ENCODE measurements around the gene IPPK.
"Not testable (repeated sequence)": the region's sequence is repeated elsewhere in the genome, so short reads cannot be mapped to it uniquely, and the experiment has no call there.

The IPPK gene

DNA sequence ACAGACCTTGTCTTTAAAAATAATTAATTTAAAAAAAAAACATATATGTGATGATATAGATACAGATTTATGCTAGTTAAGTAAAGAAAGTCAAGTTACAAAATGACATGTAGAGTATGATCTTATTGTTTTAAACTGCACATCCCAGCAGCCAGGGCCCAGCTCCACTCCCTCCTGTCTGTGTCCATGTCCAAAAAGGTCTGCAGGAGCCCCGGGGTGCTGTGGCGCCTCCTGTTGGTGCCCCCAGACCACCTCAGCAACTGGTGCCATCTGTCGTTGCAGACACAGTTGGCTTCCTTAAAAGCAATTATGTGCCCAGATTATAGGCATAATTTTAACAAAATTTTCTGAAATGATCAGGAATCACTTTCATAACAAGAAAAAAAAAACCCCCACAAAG, 33.3 kb downstream of the IPPK start:
- DNase-seq: no peak

DNA sequence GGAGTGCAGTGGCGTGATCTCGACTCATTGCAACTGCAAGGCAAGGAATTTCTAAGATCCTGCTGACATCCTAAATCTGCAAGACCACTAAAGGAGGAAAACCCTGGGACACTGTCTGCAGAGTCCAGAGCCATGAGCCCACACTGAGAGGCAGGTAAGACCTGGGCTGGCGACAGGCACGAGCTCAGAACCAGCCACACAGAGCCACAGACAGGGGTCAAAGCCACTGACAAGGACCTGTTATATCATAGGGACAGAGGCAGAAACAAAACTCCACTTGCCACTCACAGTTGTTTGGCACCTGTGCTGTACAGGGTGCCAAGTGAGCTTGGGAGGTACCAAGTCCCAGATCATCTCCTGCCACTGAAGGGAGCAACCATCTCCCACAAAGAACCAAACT, 34.2 kb downstream of the IPPK start:
- no peak for DNase-seq

GRCh38 chr9:92634712-92635605, 35.0 kb downstream of the IPPK start:
- peak; percentile 49 for DNase-seq

GRCh38 chr9:92633614-92634278, 36.2 kb downstream of the IPPK start:
- DNase-seq: no peak

DNA sequence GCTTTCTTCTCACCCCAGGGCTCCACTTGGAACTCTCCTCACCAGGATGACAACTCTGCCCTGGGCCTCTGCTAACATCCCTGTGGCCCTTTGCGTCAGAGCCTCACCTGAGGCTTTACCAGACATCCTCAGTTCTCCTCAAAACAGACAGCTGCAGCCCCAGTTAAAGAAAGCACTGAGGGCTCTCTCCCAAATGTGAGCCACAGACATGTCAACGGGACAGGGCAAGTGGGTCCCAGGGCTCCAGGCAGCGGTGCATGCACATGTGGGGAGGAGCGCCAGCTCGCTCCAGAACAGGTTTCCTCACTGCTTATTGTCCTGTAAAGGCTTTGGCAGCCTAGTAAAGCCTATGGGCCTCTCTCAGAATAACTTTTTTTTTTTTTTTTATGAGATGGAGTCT, 37.3 kb downstream of the IPPK start:
- no peak for DNase-seq

DNA sequence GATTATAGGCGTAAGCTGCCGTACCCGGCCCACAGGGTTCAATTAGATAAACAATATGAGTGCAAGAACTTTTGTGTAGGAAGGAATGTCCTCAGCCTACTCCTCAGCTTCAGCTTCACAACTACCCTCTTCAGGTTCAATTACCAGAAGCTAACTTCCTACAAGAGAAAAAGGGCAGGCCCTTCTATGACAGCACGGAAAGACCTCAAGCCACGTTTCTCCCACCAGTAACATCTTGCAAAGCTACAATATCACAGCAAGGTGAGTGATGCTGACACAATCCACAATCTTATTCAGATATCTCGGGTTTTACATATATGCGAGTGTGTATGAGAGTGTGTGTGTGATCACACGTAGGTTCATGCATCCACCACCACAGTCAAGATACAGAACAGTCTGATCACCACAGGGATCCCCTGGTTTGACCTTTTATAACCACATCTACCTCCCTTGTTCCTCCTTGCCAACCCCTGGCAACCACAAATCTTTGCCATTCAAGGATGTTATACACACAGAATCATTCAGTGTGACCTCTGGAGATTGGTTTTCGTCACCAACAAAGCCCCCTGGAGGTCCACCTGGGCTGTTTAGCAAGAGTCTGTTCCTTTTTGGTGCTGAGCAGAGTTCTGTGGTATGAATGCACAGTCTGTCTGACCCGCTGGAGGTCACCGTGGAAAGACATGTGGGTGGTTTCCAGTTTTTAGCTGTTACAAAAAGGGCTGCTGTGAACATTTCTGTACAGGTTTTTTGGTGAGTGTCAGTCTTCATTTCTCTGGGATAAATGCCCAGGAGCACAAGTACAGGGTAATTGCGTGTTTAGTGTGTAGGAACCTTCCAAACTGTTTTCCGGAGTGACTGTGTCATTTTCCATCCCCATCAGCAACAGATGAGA, 38.2 kb downstream of the IPPK start:
- no peak for DNase-seq

DNA sequence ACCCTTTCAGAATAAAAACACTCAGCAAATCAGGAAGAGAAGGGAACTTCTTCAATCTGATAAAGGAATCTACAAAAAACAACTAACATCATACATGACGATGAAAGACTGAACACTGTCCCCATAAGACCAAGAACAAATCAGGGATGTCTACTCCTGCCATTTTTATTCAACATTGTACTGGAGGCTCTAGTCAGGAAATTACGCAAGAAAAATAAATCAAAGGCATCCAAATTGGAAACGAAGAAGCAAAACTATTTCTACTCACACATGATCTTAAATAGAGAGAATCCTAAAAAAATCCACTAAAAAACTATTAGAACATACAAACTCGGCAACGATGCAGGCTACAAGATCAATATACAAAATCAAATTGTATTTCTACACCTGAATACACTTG, 42.3 kb downstream of the IPPK start:
- DNase-seq: no peak

- no peak for DNase-seq
Observed at GRCh38 chr9:92626484-92626883, 43.4 kb downstream of the IPPK start.

GRCh38 chr9:92623936-92624335, 46.0 kb downstream of the IPPK start:
- DNase-seq: not testable (repeated sequence)

- no peak for DNase-seq
Observed at GRCh38 chr9:92620845-92621244, 49.1 kb downstream of the IPPK start.

GRCh38 chr9:92619601-92620300, 50.2 kb downstream of the IPPK start:
- no peak for DNase-seq

DNA sequence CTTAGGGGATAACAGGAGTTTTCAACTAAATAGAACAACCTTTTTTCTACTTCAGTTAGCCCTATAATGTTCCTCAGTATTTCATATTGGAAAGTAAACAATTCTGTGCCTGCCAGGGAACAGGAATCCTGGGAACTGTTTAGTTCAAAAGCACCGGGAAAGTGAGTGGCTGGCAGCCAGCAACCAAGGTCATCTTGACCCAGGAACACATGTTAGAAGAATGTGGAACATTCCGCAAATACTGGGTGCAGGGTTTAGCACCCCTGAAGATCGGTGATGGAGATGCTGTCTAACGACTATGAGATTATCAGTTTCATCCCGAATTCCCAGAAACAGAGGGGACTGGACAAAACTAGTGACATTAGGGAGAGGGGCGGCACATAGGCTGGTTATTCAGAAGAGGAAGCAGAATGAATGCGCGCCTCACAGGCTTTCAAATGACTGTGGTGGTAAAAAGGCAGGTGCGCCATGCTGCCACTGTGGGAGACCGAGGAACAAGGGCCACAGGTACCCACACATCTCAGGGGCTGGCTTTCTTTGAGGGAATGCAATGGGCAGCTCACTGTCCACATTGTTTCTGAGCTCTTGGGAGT, 51.2 kb downstream of the IPPK start:
- no peak for DNase-seq

GRCh38 chr9:92617951-92618510, 51.9 kb downstream of the IPPK start:
- no peak for DNase-seq

DNA sequence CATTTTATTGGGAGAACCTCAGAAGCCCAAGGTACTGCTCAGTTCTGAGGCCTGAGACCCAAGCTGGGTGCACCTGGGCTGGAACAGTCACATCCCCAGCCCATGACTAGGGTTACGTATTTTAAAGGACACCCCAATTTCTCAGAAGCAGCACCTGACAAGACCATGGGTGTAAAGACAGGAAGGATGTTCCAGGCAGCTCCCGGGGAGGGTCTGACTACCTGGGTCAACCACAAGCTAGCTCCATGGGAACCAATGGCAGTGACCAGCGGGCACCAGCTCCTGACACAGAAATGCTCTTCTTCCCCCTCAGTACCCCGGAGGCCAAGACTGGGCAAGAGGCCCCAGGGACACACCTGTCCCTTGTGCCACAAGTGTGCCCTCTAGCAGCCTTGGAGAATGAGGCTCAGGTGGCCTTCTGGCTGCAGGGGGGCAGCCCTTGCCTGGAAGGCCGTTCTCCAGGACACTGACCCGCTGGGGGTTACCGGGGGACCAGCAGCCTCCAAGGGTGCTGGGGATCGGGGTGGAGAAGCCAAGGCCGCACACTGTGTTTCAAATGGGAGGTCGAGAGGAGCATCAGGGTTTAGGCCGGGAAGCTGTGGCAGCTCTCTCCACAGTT, 52.6 kb downstream of the IPPK start:
- DNase-seq: no peak

DNA sequence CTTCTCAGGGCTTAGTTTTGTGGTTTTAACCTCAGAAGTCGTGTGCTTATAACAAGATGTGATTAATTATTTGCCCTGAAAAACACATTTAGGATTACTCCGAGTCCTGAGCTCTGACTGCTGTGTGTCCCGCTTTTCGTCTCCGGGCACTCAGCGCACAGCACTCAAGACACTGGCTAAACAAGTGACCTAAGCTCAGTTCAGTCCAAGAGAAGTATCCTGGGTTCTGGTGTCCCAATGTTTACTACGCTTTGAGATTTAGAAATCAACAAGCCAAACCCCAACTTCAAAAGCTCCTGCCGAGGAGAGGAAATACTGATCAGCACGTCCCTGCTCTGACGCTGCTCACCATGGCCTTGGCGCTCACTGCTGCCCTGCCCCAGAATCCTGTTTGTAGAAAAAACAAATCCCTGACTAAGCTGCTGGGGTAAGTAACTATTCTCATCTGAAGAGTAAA, 53.2 kb downstream of the IPPK start:
- no peak for DNase-seq

DNA sequence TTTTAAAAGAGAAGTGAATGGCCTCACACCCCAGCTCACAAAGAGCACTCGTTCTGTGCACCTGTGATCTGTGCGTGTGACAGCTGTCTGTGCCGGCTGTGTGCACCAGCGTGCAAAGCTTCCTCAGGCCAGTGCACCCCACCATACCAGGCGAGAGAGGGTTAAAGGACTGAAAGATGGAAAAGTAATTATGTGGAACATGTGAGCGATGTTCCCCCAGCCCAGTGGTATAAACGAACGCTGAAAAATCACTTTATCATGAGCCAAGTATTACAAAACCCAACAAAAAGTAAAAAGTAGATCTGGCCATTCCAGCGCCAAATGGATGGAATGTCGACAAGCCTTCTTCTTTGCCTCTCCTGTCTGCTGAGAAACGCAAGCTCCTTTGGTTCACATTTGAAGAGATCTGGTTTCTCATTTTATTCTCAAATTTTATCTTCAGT, 53.7 kb downstream of the IPPK start:
- no peak for DNase-seq

GRCh38 chr9:92615790-92616189, 54.1 kb downstream of the IPPK start:
- DNase-seq: no peak

GRCh38 chr9:92614763-92615461, 55.0 kb downstream of the IPPK start:
- DNase-seq: no peak

DNA sequence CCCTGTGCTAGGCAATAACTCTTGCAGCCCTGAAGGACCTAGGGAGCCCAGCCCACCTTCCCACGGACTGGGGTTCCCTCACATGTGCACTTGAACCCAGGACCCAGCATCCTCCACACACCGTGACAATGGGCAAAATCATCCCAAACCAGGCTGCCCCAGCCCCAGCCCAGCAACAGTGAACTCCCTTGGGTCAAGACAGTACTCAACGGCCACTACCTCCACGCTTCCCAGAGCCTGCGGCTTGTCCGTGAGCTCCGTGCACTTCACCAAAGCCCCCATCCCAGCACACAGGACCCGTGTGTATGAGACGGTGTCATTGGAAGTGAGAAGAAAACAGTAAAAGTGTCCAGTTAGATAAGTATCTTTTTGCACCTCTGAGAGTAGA, 55.8 kb downstream of the IPPK start:
- DNase-seq: no peak

DNA sequence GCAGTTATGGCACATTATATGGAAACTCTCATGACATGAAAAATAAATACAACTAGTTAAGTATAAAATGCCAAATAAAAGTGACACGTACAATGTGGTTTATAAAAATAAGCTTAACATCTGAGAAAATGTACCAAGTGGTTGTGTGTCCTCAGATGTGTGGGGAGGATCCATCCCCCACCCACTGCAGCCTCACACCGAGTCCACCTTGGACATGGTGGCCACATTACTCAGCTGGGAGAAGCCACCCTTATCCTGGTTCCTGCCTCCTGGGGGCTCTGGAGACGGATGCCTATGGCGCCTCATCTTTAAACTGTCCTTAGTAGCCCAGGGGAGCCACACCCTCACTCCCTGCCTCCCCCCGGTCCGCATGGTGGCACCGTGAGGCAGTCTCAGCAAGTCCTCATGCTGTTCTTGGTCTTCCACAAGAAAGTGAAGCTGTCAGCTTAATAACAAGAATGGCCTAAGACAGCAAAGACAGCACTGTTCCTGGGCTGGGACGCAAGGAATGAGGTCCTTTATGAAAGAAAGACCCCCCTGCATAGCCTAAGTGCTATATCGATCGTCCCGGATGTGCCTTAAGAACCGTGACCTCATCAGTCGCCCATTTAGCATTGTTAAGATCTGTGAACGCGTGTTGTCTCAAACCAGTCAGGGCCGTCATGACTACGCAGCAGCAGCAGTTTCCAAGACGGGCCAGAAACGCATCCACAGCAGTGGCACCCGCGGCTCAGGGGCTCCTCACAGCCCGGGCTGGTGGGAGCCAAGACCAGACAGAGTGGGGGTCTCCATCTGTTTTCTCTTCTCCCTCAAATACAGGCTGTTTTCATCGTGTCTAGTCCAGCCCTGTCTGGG, 56.4 kb downstream of the IPPK start:
- no peak for DNase-seq

All from T-helper 9 cell (primary cell).